DOHH2 (cell line): ENCODE data around the gene IREB2.

Experiments used
- EZH2phosphoT487 ChIP-seq: fragments of 200-600 bp; sonication (generic); IDR thresholded peaks from 2 replicates; pipeline ENCODE4 v1.6.1; 2017; ENCODE audit warnings: borderline replicate concordance, mild to moderate bottlenecking, antibody characterized with exemption, low read length, moderate library complexity, mixed read lengths
- TF ChIP-seq, protein P1 (sequence below): fragments of 200-600 bp; sonication (generic); IDR thresholded peaks from one replicate; pipeline ENCODE4 v1.5.1; 2014; ENCODE audit warnings: antibody characterized with exemption, mild to moderate bottlenecking, low read depth, low read length; ENCODE audit not compliant: poor library complexity, severe bottlenecking

- TF ChIP-seq, protein P1, sequence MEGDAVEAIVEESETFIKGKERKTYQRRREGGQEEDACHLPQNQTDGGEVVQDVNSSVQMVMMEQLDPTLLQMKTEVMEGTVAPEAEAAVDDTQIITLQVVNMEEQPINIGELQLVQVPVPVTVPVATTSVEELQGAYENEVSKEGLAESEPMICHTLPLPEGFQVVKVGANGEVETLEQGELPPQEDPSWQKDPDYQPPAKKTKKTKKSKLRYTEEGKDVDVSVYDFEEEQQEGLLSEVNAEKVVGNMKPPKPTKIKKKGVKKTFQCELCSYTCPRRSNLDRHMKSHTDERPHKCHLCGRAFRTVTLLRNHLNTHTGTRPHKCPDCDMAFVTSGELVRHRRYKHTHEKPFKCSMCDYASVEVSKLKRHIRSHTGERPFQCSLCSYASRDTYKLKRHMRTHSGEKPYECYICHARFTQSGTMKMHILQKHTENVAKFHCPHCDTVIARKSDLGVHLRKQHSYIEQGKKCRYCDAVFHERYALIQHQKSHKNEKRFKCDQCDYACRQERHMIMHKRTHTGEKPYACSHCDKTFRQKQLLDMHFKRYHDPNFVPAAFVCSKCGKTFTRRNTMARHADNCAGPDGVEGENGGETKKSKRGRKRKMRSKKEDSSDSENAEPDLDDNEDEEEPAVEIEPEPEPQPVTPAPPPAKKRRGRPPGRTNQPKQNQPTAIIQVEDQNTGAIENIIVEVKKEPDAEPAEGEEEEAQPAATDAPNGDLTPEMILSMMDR, result no peak
- no peak for TF ChIP-seq EZH2phosphoT487
Measured at GRCh38 chr15:78508272-78508671, 70.3 kb downstream of the IREB2 start.
